HepG2 (cell line): Measurements from ENCODE around the gene VASN. TPM values are rescaled to one million over a fixed set of nuclear protein-coding genes. Genes with fewer than 3 reads are reported as not detected.

ENCODE experiments used
- CREB1 ChIP-seq, 2 experiments: fragments of 450-650 bp in 1 of 2; IDR thresholded peaks; 2 replicates each; pipeline ENCODE4 v1.6.1; 2016 to 2017; ENCODE audit warnings: control low read depth in 1 of 2, mild to moderate bottlenecking in 1 of 2, missing compliant biosample characterization in 1 of 2, missing genetic modification characterization in 1 of 2
- CSRNP2 ChIP-seq: sonication (generic); formaldehyde crosslinking; conservative IDR thresholded peaks from 2 replicates; pipeline ENCODE4 v1.8.0; 2022; ENCODE audit warnings: low read depth, missing genetic modification reagents
- DNMT3B ChIP-seq: conservative IDR thresholded peaks from 2 replicates; pipeline ENCODE4 v1.6.1; 2016; ENCODE audit warnings: missing biosample characterization, control low read depth
- E2F2 ChIP-seq: sonication (generic); formaldehyde crosslinking; IDR thresholded peaks from 2 replicates; pipeline ENCODE4 v1.4.0; 2020; ENCODE audit warnings: missing genetic modification reagents, borderline replicate concordance
- ETV5 ChIP-seq: IDR thresholded peaks from 2 replicates; pipeline ENCODE4 v1.6.1; 2018; ENCODE audit warnings: missing biosample characterization, missing genetic modification reagents, inconsistent platforms, borderline replicate concordance
- HNF1B ChIP-seq: sonication (generic); formaldehyde crosslinking; IDR thresholded peaks from 2 replicates; pipeline ENCODE4 v1.5.1; 2020; ENCODE audit warnings: mild to moderate bottlenecking, moderate library complexity, missing genetic modification reagents
- IKZF4 ChIP-seq: sonication (generic); formaldehyde crosslinking; IDR thresholded peaks from 2 replicates; pipeline ENCODE4 v1.5.1; 2020; ENCODE audit warnings: borderline replicate concordance, mild to moderate bottlenecking, low read depth, missing genetic modification reagents; ENCODE audit errors: not compliant biosample characterization
- ISL2 ChIP-seq: sonication (generic); formaldehyde crosslinking; IDR thresholded peaks from 2 replicates; pipeline ENCODE4 v1.5.0; 2020; ENCODE audit warnings: missing genetic modification reagents
- JARID2 ChIP-seq: sonication (generic); formaldehyde crosslinking; IDR thresholded peaks from 2 replicates; pipeline ENCODE4 v1.8.1; 2023; ENCODE audit warnings: missing genetic modification reagents, inconsistent platforms; ENCODE audit not compliant: insufficient replicate concordance
- KLF6 ChIP-seq: IDR thresholded peaks from 2 replicates; pipeline ENCODE4 v1.8.0; 2016; ENCODE audit warnings: missing biosample characterization, missing genetic modification reagents
- MAFK ChIP-seq, 2 experiments: IDR thresholded peaks in 1 of 2; conservative IDR thresholded peaks in 1 of 2; 2 replicates each; pipeline ENCODE4 v1.6.1; 2011; ENCODE audit warnings: improper control_type of control experiment in 2 of 2, low read length in 2 of 2
- NPAS2 ChIP-seq: sonication (generic); formaldehyde crosslinking; IDR thresholded peaks from 2 replicates; pipeline ENCODE4 v1.8.0; 2022; ENCODE audit warnings: mild to moderate bottlenecking, missing genetic modification reagents, borderline replicate concordance
- PAX8 ChIP-seq: sonication (generic); formaldehyde crosslinking; IDR thresholded peaks from 2 replicates; pipeline ENCODE4 v1.8.0; 2022; ENCODE audit warnings: mild to moderate bottlenecking, missing genetic modification reagents, borderline replicate concordance
- PBX2 ChIP-seq: IDR thresholded peaks from 2 replicates; pipeline ENCODE4 v1.6.1; 2016; ENCODE audit warnings: control low read depth
- SALL2 ChIP-seq: sonication (generic); formaldehyde crosslinking; IDR thresholded peaks from 2 replicates; pipeline ENCODE4 v1.8.1; 2023; ENCODE audit warnings: mild to moderate bottlenecking, missing genetic modification reagents, inconsistent platforms
- SRSF1 ChIP-seq: fragments of 200-400 bp; formaldehyde crosslinking; optimal IDR thresholded peaks from 2 replicates; pipeline ENCODE3; 2017; ENCODE audit warnings: mild to moderate bottlenecking, low read depth, low read length, moderate library complexity
- TP53 ChIP-seq: sonication (generic); formaldehyde crosslinking; conservative IDR thresholded peaks from 2 replicates; pipeline ENCODE4 v1.4.0; 2020; ENCODE audit warnings: missing genetic modification reagents
- ZBTB38 ChIP-seq: sonication (generic); formaldehyde crosslinking; IDR thresholded peaks from 2 replicates; pipeline ENCODE4 v1.5.1; 2020; ENCODE audit warnings: mild to moderate bottlenecking, missing genetic modification reagents
- ZNF138 ChIP-seq: sonication (generic); formaldehyde crosslinking; IDR thresholded peaks from 2 replicates; pipeline ENCODE4 v1.5.0; 2020; ENCODE audit warnings: mild to moderate bottlenecking, low read depth, missing genetic modification reagents
- ZNF337 ChIP-seq: sonication (generic); formaldehyde crosslinking; IDR thresholded peaks from 2 replicates; pipeline ENCODE4 v1.5.1; 2020; ENCODE audit warnings: missing genetic modification reagents, low read depth, mild to moderate bottlenecking, borderline replicate concordance
- ZNF639 ChIP-seq: conservative IDR thresholded peaks from 2 replicates; pipeline ENCODE4 v1.6.1; 2018; ENCODE audit warnings: missing genetic modification reagents
- polyA plus RNA-seq, 8 experiments: library from polyadenylated mRNA; depleted of rRNA in 3 of 8; stranded (reverse) in 7 of 8; unstranded in 1 of 8; fragments of >200 nt; fragmentation: Illumina TruSeq in 4 of 8; extraction: Trizol in 4 of 8; gene quantifications; 2 replicates each; pipeline versions ENCODE4 v1.2.1 to v1.2.3, GENCODE V29; 2011 to 2016; ENCODE audit warnings: low read depth in 4 of 8, missing spikeins in 1 of 8, mixed read lengths in 1 of 8; ENCODE audit not compliant: insufficient read depth in 1 of 8
- total RNA-seq, 5 experiments: library from RNA; depleted of rRNA; stranded (reverse); fragments of >200 nt; fragmentation: Illumina TruSeq; extraction: Trizol; gene quantifications; 2 replicates each; pipeline ENCODE4 v1.2.3, GENCODE V29; 2016; ENCODE audit warnings: low read depth in 1 of 5

The VASN gene
- total and polyA plus RNA-seq, 2 of the 13 experiments (the other 11 are each of a cell fraction or from before 2014, with no cell fraction given) = 8.4 to 18.2 TPM

GRCh38 chr16:4345836-4346781 lies 25.5 kb upstream of the VASN start (continued):
- TF ChIP-seq NPAS2 (CRISPR knock-in tag) = no peak
- peak; percentile 74; the same call in 1 of the 2 replicates for TF ChIP-seq ISL2 (CRISPR knock-in tag)
- no peak for TF ChIP-seq ZBTB38
- TF ChIP-seq PAX8 (CRISPR knock-in tag) = no peak
- TF ChIP-seq SALL2 (CRISPR knock-in tag) = peak; percentile 60; the same call in 1 of the 2 replicates
- TF ChIP-seq KLF6 (CRISPR knock-in tag) = peak; percentile 30; the same call in 1 of the 2 replicates
- TF ChIP-seq CREB1 (IDR thresholded peaks at IDR 0.05) = no peak
- TF ChIP-seq CREB1 (CRISPR knock-in tag; IDR thresholded peaks at IDR 0.05) = peak; percentile 79
- TF ChIP-seq TP53 (CRISPR knock-in tag) = 0 out of 2 replicates have a peak, but pooled peaks have one; percentile 35
- TF ChIP-seq HNF1B (CRISPR knock-in tag) = peak; percentile 18; the same call in 1 of the 2 replicates
- TF ChIP-seq ZNF639 (CRISPR knock-in tag) = peak; percentile 75
- 0 out of 2 replicates have a peak, but pooled peaks have one; percentile 23 for TF ChIP-seq ZNF337 (CRISPR knock-in tag)
- peak; percentile 43; the same call in 1 of the 2 replicates for TF ChIP-seq ETV5 (CRISPR knock-in tag)
- no peak for TF ChIP-seq MAFK (conservative IDR thresholded peaks at IDR 0.05 in 1 of 2, IDR thresholded peaks at IDR 0.05 in 1 of 2; ENCODE audit: low read length in 2 of 2)
- TF ChIP-seq SRSF1 = no peak
- no peak for TF ChIP-seq JARID2
- no peak for TF ChIP-seq E2F2
- no peak for TF ChIP-seq IKZF4 (CRISPR knock-in tag)
- no peak for TF ChIP-seq CSRNP2 (CRISPR knock-in tag)
- TF ChIP-seq ZNF138 (CRISPR knock-in tag) = no peak
- no peak for TF ChIP-seq PBX2 (CRISPR knock-in tag)
- no peak for TF ChIP-seq DNMT3B (CRISPR knock-in tag)
